ENCODE data around the gene NMUR2.

GRCh38 chr5:152358861-152359568 is 46.1 kb downstream of the NMUR2 start:
- TF ChIP-seq EP300 (conservative IDR thresholded peaks at IDR 0.05; ENCODE audit: poor library complexity, severe bottlenecking): no peak
- no peak for TF ChIP-seq CTCF (IDR thresholded peaks at IDR 0.05; ENCODE audit: poor library complexity, severe bottlenecking)
- TF ChIP-seq TAF1 (IDR thresholded peaks at IDR 0.05; ENCODE audit: low read depth): no peak
- no peak for TF ChIP-seq POLR2AphosphoS5 (IDR thresholded peaks at IDR 0.05)

Measured in neural cell (in vitro differentiated cells).